HG02759 (cell line): ENCODE measurements around the gene RPS6KL1.
A peak's percentile ranks its signal among the peaks of the same experiment; 100 is the strongest.

Experiments
- ATAC-seq: cut with Tn5 transposase; IDR thresholded peaks from one replicate; pipeline ENCODE4 v1.9.1; 2021; ENCODE audit warnings: mild to moderate bottlenecking, moderate library complexity; ENCODE audit not compliant: unreplicated experiment

RPS6KL1 gene

DNA sequence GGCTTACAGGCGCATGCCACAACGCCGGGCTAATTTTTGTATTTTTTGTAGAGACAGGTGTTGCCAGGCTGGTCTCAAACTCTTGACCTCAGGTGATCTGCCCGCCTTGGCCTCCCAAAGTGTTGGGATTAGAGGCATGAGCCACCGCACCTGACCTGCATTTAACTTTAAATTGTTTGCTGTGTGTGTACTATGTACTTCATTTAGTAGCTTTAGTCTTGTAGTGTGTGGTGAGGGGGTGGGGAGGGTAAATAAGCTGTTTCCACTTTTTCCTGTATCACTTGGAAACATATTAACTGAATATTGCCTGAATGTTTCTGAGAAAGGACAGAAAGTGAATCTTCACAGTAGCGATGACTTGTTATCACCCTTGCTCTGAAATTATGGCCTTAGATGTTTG lies 32.8 kb downstream of the RPS6KL1 start:
- no peak for ATAC-seq

DNA sequence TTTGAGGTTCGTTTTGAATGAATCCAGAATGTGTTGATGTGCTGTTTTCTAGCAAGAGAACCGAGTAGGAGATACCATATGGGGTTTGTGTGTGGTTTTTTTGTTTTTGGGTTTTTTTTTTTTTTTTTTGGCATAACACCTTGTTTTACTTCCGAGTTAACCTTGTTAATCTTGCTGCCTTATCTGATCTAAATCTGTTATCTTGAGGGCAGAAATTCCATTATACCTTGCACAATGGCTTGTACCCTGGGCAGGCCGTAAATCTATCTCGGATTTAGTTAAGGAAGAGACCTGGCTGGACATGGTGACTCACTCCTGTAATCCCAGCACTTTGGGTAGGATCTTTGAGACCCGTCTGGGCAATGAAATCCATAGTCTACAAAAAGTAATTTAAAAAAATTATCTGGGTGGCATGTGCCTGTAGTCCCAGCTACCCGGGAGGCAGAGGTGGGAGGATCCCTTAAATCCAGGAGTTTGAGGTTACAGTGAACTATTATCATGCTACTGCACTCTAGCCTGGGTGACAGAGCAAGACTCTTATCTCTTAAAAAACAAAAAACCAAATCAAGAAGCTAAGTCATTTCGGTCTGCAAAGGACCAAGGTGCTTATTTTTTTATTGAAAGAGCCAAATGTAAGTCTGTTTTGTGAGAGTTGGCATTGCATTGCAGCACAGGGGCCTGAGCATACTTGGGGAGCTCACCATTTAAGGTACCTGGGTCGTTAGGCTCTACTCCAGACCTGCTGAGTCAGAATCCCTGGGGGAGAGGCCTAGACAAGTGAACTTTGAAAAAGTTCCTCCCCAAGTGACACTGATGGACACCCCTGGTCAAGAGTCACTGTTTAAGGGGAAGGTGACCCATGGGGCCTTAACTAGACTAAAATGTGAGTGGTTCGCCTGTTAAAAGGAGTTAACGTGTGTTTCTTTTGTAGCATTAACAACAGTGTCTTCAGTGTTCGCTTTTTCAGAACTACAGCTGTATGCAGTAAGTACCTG lies 34.6 kb downstream of the RPS6KL1 start:
- no peak for ATAC-seq

DNA sequence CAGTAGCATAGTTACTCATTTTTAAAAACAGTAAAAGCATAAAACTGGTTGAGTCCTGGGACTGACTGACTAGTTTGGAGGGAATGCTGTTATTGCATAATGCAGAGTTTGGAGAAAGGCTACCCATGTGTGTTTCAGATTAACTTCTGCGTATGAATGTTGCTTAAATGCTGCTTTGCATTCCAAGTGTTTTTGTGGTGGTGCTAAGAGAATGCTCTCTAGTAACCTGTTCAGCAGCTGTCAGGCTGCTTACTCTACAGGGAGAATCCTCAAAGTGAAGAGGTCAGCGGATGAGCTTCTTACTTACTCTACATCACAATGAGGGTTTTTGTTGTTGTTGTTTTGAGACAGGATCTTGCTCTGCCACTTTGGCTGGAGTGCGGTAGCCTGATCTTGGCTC lies 37.1 kb downstream of the RPS6KL1 start:
- no peak for ATAC-seq

DNA sequence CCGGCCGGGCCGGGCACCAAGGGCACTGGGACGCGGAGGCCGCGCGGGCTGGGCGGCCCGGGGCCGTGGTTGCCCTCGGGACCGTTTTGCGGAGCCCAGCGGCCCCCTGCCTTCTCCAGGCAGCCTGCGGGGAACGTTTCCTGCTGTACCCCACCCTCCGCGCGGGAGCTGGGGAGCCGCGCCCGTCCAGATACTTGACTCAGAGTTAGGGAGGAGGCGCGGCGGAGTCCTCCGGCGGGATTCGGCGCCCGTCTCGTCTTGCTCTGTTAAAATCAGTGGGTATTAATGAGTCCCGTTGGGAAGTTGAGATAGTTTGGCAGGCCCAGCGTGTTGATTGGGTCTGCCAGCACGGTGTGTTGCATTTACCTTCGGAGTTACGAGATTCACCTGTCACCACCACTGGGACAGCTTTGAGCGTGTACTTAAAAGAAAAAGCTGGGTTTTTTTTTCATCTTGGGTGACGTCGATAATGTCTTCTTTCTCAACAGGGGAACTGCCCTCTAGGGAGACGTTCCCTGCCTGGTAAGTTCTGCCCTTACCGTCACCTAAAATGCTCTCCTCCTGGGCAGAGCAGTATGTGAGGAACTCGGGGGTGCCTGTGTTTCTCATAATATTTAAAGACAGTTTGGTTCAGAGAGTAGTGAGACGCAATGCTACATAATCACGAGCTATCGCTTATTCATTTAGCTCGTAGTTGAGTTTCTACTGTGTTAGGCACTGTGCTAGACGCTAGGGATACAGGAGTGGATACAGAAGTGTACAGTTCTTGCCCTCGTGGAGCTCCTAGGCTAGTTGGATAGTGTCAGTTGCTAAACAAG lies 40.7 kb downstream of the RPS6KL1 start:
- ATAC-seq, result peak; percentile 53

DNA sequence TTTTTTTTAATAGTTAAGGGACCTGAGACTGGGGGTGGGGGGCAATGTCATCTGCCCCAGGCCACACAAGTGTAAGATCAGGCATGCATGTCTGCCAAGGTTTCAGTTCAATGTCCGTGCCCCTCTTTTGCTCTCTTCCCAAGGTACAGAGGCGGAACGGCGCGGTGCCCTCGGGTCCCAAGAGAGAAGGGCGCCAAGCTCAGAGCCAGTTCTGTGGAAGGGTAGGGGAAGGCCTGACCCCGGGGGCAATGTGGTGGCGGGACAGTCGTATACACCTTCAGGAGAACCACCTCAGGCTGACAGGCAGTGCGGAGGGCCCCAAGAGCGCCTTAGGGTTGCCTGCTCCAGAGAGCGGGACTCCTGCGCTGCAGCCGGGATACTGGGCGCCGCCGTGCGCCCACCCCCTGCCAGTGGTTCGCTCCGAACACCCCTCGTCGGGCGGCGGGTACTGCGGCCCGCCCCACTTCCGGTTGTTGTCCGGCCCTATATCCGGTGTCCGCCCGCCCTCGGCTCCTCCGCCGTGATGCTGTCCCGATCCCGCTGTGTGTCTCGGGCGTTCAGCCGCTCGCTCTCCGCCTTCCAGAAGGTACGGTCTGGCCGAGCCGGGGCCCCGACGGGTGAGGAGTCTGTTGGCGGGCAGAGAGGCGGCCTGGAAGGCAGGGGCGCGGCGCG lies 41.5 kb downstream of the RPS6KL1 start, which contains the start of gene DLST:
TSS of gene DLST (plus strand) at position 486 of the 672 bp plus-strand sequence. CDS start at position 524, 38 bp downstream.
- peak; percentile 96 for ATAC-seq

DNA sequence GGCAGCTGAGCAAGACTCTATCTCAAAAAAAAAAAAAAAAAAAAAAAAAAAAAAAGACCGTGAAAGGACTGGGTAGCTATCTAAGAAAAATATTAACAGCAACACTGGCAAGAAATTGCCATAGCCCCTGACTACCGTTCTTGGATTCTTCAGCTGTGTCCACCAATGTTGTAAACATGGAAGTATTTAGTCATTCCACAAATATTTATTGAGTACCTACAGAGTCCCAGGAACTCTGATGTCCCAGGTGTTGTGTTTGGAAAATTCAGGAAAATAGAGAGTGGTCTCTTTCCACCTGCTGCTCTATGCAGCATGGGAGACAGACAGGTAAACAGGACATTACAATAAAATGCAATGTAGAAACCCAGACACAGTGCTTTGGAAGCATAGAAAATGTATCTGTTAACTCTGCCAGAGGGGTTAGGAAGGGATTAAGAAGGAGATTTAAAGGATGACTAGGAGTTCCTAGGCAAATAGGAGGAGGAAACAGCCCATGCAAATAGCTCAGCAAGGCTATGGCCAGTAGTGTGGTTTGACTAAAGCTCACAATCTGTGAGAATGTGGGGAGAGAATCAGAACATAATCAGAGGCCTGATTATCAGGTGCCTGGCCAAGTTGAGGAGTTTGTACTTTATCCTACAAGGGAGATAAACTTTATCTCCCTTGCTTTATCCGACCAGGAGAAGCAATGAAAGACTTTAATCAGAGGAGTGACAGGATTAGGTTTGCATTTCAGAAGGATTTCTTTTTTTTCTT lies 43.5 kb downstream of the RPS6KL1 start:
- no peak for ATAC-seq

DNA sequence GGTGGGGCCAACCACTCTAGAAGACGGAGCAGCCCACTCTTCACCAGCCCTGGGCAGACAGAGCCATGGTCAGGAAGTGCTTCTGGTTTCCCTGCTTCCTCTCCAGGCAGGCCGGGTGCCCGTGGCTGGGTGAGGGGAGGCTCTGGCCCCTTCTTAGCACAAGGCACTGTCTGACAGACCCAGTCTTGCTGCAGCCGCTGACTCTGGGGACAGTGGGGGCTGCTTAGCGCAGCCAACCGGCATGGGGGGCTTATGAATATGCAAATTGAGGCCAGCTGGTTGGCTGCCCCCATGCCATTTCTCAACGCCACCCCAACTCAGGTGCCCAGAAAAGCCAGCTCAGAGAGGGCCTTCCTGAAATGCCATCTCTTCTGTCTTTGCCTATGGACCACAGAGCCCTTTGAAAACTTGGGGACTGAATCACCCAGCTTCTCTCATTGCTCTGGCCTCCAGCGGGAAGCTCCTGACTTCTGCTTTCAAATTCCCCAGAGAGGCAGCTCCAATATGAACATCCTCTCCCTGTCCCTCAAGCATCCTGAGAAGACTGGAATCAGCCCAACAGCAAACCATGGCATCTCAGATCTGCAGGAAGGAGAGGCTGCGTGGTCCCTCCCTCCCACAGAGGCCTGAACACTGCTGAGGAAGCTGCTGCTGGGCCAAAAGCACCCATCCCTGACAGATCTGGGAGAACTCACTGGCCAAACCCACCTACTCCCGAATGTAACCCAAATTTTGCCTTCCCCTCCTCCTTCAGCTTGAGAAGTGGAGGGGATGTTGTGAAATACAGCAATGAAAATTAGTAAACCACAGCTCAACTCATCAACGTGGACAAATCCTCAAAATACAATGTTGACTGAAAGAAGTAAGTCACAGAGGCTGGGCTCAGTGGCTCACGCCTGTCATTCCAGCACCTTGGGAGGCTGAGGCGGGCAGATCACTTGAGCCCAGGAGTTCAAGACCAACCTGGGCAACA lies 46.8 kb downstream of the RPS6KL1 start, which contains the start of gene PROX2:
TSS of gene PROX2 (minus strand) at position 205 of the 973 bp plus-strand sequence. CDS start 12,311 bp downstream, outside the sequence.
- no peak for ATAC-seq

DNA sequence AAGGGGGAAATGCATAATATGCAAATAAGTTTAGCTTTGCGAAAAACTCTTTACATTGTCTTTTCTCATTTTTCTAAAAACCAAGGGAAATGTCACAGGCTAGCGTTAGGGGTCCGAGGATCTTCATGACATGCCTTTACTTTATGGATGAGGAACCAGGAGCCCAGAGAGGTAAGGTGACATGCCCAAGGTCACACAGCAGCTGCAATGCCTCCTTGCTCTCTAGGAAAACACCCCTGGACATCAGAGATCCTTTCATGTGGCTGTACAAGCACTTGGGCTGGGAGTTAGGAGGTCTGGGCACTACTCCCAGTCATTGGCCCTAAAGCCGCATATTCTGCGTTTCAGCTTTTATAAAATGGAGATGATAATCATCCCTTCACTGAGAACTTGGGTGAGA lies 47.9 kb downstream of the RPS6KL1 start:
- ATAC-seq, result no peak

DNA sequence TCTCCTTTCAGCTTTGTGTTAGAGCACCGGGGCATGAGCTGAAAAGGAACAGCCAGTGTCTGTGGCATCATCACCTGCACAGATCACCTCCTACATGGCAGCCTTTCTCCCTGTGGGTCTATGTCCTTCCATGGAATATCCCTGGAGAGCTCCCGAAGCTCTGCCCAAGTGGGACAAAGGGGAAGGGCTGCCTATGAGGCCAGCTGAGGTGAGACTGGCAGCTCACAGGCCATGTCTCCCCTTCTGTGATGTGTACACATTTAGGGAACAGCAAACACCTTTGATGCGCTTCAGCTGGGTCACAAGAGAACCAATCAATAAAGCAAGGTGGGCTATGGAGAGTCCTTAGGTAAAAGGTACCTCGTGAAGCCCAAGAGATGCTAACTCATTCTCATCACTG lies 51.2 kb downstream of the RPS6KL1 start:
- ATAC-seq, result no peak

DNA sequence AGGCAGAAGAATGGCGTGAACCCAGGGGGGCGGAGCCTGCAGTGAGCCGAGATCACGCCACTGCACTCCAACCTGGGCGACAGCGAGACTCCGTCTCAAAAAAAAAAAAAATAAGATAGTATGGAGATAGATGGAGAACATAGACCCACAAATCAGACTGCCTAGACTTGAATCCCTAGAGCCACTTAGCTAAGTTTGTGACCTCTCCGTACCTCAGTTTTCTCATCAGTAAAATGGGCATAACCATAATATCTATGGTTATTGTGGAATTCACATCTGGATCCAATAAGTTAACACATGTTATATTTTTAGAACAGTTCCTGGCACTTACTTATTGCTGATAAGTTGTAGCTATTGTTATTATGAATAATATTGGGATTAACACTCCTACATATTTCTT lies 54.3 kb downstream of the RPS6KL1 start:
- no peak for ATAC-seq

DNA sequence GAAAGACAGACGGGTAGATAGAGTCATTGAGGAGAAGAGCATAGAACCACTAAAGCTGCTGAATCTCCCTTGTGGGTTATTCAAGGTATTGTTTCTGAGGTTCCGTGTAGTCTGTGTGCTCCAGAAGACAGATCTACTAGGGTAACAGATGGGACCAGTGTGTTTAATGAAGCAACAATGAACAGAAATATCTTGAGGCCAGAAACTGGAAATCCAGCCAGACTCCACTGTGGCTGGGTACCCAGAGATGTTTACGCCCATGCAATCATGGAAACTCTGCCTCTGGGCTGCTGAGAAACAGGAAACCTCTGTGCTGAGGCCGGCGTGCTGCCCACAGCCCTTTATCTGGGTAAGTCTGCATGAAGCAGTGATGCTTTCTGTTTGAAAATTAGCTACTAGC lies 55.4 kb downstream of the RPS6KL1 start:
- ATAC-seq, result no peak

DNA sequence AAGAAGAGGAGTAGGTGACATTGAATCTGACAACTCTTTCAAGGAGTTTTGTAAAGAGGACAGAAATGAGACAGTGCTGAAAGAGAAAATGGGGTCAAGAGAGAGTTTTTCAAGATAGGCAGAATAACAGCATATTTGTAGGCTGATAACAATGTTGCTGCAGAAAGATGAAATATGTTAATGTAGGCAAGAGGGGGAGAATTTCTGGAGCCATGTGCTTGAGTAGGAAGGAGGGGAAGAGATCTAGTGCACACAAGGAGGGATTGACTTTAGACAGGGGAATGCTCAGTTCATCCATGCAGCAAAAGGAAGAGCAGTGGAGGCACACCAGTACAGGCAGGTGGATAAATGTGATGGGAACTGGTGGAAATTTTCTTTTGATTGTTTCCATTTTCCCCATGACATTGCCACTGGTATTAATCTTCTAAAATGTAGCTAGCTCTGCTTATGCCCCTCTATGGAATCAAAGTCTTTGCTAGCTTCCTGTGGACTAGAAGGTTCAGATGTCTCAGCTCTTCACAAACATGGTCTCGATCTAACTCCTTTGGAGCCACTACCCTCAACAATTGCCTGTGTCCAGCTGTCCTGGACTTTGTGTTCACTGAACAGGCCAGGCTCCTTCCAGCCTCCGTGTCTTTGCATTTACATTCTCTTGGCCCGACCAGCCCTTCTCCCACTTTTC lies 56.2 kb downstream of the RPS6KL1 start:
- ATAC-seq, result no peak

DNA sequence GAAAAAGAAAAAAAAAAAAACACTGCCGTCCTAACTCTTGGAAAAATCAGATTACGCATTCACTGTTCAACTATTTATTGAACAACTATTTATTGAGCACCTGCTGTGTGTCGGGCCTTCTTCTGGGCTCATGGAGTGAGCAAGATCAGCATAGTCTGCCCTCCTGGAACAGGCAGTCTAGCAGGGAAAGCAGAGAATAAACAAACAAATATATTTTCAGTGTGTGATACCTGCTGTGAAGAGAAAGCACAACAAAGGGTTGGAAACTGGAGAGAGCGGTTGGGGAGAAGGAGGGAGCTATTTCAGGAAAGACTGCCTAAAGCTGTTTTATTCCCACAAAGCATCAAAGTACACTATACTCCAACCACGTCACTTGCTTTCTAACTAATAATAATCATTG lies 57.9 kb downstream of the RPS6KL1 start:
- ATAC-seq, result no peak

DNA sequence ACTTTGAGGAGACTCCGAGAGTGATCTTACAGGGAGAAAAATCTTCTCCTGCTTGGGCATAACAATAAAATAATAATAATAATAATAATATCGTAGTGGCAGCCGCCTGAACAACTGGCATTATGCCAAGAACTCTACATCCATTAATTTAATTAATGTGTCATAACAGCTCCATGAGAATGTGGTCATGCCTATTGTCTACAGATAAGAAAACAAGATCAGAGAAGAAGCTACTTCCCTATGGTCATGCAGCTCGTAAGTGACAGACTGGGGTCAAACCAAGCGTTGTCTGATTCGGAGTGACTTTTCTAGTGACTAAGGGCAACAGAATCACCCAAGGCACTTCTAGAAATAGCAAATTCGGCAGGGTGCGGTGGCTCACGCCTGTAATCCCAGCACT lies 58.9 kb downstream of the RPS6KL1 start:
- no peak for ATAC-seq

DNA sequence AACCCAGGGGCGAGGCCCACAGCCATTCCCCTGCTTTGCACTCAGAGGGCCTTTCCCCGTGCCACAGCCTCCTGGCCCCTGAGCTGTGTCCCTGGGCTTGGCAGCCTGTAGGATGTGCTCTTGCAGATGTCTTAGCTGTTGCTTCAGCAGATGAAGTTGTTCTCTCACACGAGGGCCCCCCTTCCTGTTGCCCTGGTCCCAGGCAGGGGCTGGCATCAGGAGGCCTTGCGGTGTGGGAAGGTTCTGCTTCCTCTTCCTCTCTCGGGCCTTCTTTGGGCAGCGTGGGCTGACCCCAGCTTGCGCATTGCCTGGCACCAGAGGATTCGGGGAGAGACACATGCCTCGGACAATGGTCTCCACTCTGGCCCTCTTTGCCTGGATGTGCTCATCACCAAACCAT lies 59.8 kb downstream of the RPS6KL1 start:
- ATAC-seq, result no peak

DNA sequence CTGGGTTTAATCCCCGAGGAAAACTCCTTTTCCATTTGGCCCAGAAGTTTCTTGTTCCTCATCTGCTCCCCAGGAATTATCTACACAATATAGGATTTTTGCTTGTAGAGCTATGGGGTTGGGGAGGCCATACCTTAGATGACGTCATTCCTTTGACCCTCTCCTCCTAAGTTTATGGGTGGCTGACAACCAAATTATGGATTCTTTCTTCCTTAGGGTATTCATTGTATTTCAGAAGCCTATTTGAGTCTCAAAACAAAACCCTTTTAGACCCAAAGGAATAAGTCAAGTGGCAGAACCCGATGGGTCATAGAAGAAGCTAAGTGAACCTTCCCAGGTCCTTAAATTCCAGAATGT lies 61.3 kb downstream of the RPS6KL1 start:
- no peak for ATAC-seq

DNA sequence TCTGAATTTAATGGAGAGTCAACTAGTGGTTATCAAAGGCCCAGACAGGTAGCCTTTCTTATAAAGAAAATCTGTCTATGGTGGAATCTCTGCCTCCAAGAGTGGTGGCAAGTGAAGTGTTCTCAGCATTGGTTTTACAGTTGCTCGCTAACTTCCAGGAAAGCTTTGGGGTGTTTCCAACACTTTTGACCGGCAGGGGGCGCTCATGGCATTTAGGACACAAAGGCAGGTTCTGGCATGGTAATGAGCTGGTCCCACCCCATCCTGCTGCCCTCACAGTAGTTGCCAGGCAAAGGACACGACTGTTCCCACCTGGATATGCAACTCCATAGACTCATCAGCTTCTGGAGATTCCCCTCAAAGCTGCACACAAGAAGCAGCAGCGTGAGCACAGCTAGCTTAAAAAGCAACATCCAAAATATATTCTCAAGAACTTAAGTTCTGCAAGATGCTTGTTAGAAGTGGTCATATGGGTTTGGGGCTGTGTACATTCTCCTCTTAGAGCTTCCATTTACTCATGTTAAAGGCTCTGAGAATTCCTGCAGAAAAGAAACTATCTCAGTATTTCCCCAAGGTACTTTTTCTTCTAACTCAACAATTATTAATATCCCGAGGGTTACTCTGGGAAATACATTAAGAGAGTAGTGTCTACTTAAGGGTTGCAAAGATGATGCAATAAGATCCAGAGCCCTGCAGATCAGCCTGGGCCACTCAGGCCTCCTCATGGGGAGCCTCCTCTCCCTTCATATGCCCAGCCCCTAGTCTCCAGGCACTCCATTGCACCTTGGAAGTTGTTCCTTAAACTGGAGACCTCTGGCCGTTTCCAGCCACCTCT lies 61.9 kb downstream of the RPS6KL1 start:
- no peak for ATAC-seq
